Loucy (cell line): ENCODE data around the gene TSHZ2.

Experiments
- H2AFZ ChIP-seq: fragments of 200-600 bp; sonication (generic); 2 replicates; pipeline ENCODE4 v1.6.0; 2016; ENCODE audit warnings: antibody characterized with exemption, mild to moderate bottlenecking, low read length, moderate library complexity
- H3F3A ChIP-seq: fragments of 200-600 bp; 2 replicates; pipeline ENCODE4 v1.6.0; 2016; ENCODE audit warnings: antibody characterized with exemption, low read depth, mild to moderate bottlenecking
- H3K27me3 ChIP-seq: fragments of 200-600 bp; sonication (generic); 2 replicates; pipeline ENCODE4 v1.6.1; 2014; ENCODE audit warnings: low read length, mild to moderate bottlenecking; ENCODE audit not compliant: insufficient read depth, poor library complexity, severe bottlenecking
- H3K36me3 ChIP-seq: fragments of 200-600 bp; sonication (generic); 2 replicates; pipeline ENCODE4 v1.6.1; 2016; ENCODE audit warnings: low read length; ENCODE audit not compliant: insufficient read depth
- H3K4me1 ChIP-seq: fragments of 200-600 bp; sonication (generic); 2 replicates; pipeline ENCODE4 v1.5.1; 2014; ENCODE audit warnings: low read length, mild to moderate bottlenecking; ENCODE audit not compliant: insufficient read depth, poor library complexity, severe bottlenecking
- H3K4me2 ChIP-seq: fragments of 200-600 bp; sonication (generic); 2 replicates; pipeline ENCODE4 v1.6.0; 2014; ENCODE audit warnings: antibody characterized with exemption, low read length, low read depth, mild to moderate bottlenecking; ENCODE audit not compliant: poor library complexity, severe bottlenecking
- H3K4me3 ChIP-seq: fragments of 200-600 bp; sonication (generic); 2 replicates; pipeline ENCODE4 v1.5.1; 2014; ENCODE audit warnings: low read length, mild to moderate bottlenecking, mixed read lengths; ENCODE audit not compliant: poor library complexity, severe bottlenecking
- H3K79me2 ChIP-seq: fragments of 200-600 bp; sonication (generic); 2 replicates; pipeline ENCODE4 v1.6.1; 2014; ENCODE audit warnings: low read length; ENCODE audit not compliant: insufficient read depth
- H3K9ac ChIP-seq: fragments of 200-600 bp; sonication (generic); 2 replicates; pipeline ENCODE4 v1.6.0; 2014; ENCODE audit warnings: mild to moderate bottlenecking, low read depth, low read length, moderate library complexity; ENCODE audit not compliant: poor library complexity, severe bottlenecking
- H3K9me2 ChIP-seq: fragments of 200-600 bp; sonication (generic); replicated peaks from 2 replicates; pipeline ENCODE4 v1.6.1; 2016; ENCODE audit warnings: low read depth, low read length, mixed read lengths
- H3K9me3 ChIP-seq: fragments of 200-600 bp; sonication (generic); 2 replicates; pipeline ENCODE4 v1.6.1; 2014; ENCODE audit warnings: mild to moderate bottlenecking, antibody characterized with exemption, low read length, low read depth; ENCODE audit not compliant: insufficient read depth
- H4K20me1 ChIP-seq: fragments of 200-600 bp; sonication (generic); 2 replicates; pipeline ENCODE4 v1.6.0; 2014; ENCODE audit warnings: antibody characterized with exemption, low read length, mild to moderate bottlenecking; ENCODE audit not compliant: insufficient read depth, poor library complexity, severe bottlenecking
- CTCF ChIP-seq: fragments of 200-600 bp; sonication (generic); conservative IDR thresholded peaks from 2 replicates; pipeline ENCODE4 v1.5.1; 2014; ENCODE audit warnings: mild to moderate bottlenecking, antibody characterized with exemption, low read length
- EZH2phosphoT487 ChIP-seq: fragments of 200-600 bp; IDR thresholded peaks from 2 replicates; pipeline ENCODE4 v1.6.1; 2018; ENCODE audit warnings: antibody characterized with exemption, mild to moderate bottlenecking, moderate library complexity, borderline replicate concordance

The TSHZ2 gene

DNA sequence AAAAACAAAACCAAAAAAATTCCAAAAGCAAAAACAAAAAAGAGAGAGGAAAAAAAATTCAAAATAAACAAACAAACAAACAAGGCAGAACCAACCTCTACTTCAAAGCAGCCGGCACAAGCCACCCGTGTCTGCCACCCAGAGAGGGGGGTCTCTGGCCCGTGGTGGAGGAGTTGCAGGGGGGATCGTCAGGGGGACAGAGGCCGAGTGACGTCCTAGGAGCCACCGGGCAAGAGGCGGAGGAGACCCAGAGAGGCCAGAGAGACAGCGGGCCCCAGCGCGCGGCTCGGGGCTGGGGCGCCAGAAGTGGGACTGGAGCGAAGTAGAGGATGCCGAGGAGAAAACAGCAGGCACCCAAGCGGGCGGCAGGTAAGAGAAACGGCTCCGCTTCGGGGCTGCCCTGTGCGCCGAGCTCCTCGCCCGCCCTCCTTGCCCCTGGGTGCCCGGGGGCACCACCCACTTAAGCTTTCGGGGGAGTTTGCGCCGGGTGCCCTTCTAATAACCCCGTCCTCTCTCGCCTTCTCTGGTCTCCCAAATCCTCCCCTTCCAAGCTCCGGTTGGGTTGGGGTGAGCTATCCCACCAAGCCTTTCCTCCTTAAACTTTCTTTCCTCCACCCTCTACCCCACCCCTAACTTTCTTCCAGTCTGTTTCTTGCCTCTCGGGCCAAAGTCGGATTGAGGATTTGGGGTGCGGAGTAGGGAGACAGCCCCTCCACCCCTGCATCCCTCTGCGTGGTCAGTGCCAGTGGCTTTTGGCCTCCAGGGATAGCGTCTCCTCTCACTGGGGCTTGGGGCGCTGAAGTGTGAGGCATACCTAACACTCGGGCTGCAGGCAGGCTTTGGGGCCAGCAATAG, 1.0 kb downstream of the TSHZ2 start:
- H3K9ac ChIP-seq: no peak overlapping the region
- no peak overlapping the region for H3K4me3 ChIP-seq
- no peak overlapping the region for H3K4me2 ChIP-seq

DNA sequence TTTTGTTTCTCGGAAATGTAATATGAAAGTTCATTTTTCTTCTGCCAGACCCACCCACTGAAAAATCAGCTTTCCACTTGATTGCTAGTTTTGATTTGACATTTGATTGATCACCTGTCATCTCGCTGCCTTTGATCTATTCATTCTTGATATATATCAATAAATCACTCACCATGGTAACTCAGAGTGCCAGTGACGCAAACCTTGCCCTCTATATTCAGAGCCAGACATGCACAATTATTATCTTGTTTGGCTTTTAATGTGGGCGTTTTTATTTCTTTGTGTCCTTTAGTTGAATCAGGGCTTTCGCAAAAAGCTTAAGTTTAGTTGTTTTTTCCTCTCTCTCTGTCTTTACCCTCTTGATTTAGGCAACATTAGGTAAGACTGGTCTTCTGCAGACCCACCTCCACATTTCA, 2.0 kb downstream of the TSHZ2 start:
- TF ChIP-seq EZH2phosphoT487 (no peak), CTCF (no peak)
- Histone ChIP-seq H3K4me2 (no peak overlapping the region), H3K4me3 (no peak overlapping the region), H3K79me2 (no peaks in the 10 kb centered on the region), H3K4me1 (no peaks in the 10 kb centered on the region), H4K20me1 (no peaks in the 10 kb centered on the region), H3K9ac (no peak overlapping the region), H3K9me3 (no peaks in the 10 kb centered on the region), H3F3A (no peaks in the 10 kb centered on the region), H3K27me3 (no peaks in the 10 kb centered on the region), H3K9me2 (no peaks in the 10 kb centered on the region), H2AFZ (no peak overlapping the region), H3K36me3 (no peaks in the 10 kb centered on the region)

More for the DNA sequence above, 1.0 kb downstream of the TSHZ2 start:
- Histone ChIP-seq H3K79me2 (no peaks in the 10 kb centered on the region), H3F3A (no peaks in the 10 kb centered on the region), H3K36me3 (no peaks in the 10 kb centered on the region), H3K27me3 (no peaks in the 10 kb centered on the region), H4K20me1 (no peaks in the 10 kb centered on the region), H3K9me3 (no peaks in the 10 kb centered on the region), H2AFZ (no peak overlapping the region), H3K4me1 (no peaks in the 10 kb centered on the region), H3K9me2 (no peaks in the 10 kb centered on the region)
- TF ChIP-seq CTCF (no peak), EZH2phosphoT487 (no peak)

GRCh38 chr20:52975029-52975732, 3.0 kb downstream of the TSHZ2 start:
- H3K4me3 ChIP-seq: no peak overlapping the region
- no peaks in the 10 kb centered on the region for H3K9me2 ChIP-seq
- no peak overlapping the region for H3K4me2 ChIP-seq
- no peak for TF ChIP-seq CTCF
- no peaks in the 10 kb centered on the region for H3K4me1 ChIP-seq
- H3K79me2 ChIP-seq: no peaks in the 10 kb centered on the region
- no peaks in the 10 kb centered on the region for H4K20me1 ChIP-seq
- no peaks in the 10 kb centered on the region for H3F3A ChIP-seq
- H3K36me3 ChIP-seq: no peaks in the 10 kb centered on the region
- no peak overlapping the region for H2AFZ ChIP-seq
- no peaks in the 10 kb centered on the region for H3K9me3 ChIP-seq
- no peaks in the 10 kb centered on the region for H3K27me3 ChIP-seq
- no peak overlapping the region for H3K9ac ChIP-seq
